NT2/D1 (cell line): ENCODE data around the gene PLSCR3.

ENCODE experiments used
- SUZ12 ChIP-seq: IDR thresholded peaks from 2 replicates; pipeline ENCODE4 v1.6.1; 2011; ENCODE audit not compliant: insufficient read length, insufficient read depth; ENCODE audit errors: extremely low read depth
- YY1 ChIP-seq: IDR thresholded peaks from 2 replicates; pipeline ENCODE4 v1.6.1; 2011; ENCODE audit not compliant: insufficient read length, insufficient read depth

- TF ChIP-seq YY1 = no peak
- TF ChIP-seq SUZ12 = no peak
These were observed 45.7 kb downstream of the PLSCR3 start for GRCh38 chr17:7348478-7349242.
